Smooth muscle cell (in vitro differentiated cells): ENCODE measurements around the gene AOC1. TPM values are rescaled to one million over a fixed set of nuclear protein-coding genes. Genes with fewer than 3 reads are reported as not detected.

Source experiments
- DNase-seq: peaks from one replicate; lab custom pipeline; 2025; ENCODE audit not compliant: unreplicated experiment; lab: John Stamatoyannopoulos, UW
- H2AFZ ChIP-seq: fragments of 200-600 bp; sonication (generic); 2 replicates; pipeline ENCODE4 v1.6.0; 2016; ENCODE audit warnings: antibody characterized with exemption, low read depth, mild to moderate bottlenecking
- H3F3A ChIP-seq: fragments of 200-600 bp; sonication (generic); 2 replicates; pipeline ENCODE4 v1.6.0; 2017; ENCODE audit warnings: antibody characterized with exemption, low read depth
- H3K27ac ChIP-seq: fragments of 200-600 bp; sonication (generic); 2 replicates; pipeline ENCODE4 v1.5.1; 2016; ENCODE audit warnings: low read depth, mild to moderate bottlenecking
- H3K27me3 ChIP-seq: fragments of 200-600 bp; sonication (generic); 2 replicates; pipeline ENCODE4 v1.6.1; 2016; ENCODE audit warnings: low read depth, mild to moderate bottlenecking
- H3K36me3 ChIP-seq: fragments of 200-600 bp; sonication (generic); 2 replicates; pipeline ENCODE4 v1.5.1; 2016; ENCODE audit warnings: low read depth
- H3K4me1 ChIP-seq: fragments of 200-600 bp; sonication (generic); 2 replicates; pipeline ENCODE4 v1.5.1; 2016; ENCODE audit warnings: low read depth
- H3K4me2 ChIP-seq: fragments of 200-600 bp; sonication (generic); 2 replicates; pipeline ENCODE4 v1.6.0; 2016; ENCODE audit warnings: mild to moderate bottlenecking
- H3K4me3 ChIP-seq: fragments of 200-600 bp; sonication (generic); 2 replicates; pipeline ENCODE4 v1.5.1; 2016; ENCODE audit warnings: mild to moderate bottlenecking
- H3K79me2 ChIP-seq: fragments of 200-600 bp; sonication (generic); 2 replicates; pipeline ENCODE4 v1.6.0; 2016; ENCODE audit warnings: low read depth, mild to moderate bottlenecking
- H3K9ac ChIP-seq: fragments of 200-600 bp; sonication (generic); 2 replicates; pipeline ENCODE4 v1.6.0; 2016; ENCODE audit warnings: low read depth
- H3K9me3 ChIP-seq: fragments of 200-600 bp; sonication (generic); replicated peaks from 2 replicates; pipeline ENCODE4 v1.5.1; 2016; ENCODE audit warnings: low read depth
- H4K20me1 ChIP-seq: fragments of 200-600 bp; sonication (generic); 2 replicates; pipeline ENCODE4 v1.6.0; 2016; ENCODE audit warnings: low read depth
- WGBS: methylation state at CpG from one replicate; pipeline ENCODE4 v1.1.7; 2016; ENCODE audit warnings: low lambda C conversion rate; 5-methylcytosine and 5-hydroxymethylcytosine counted together
- polyA plus RNA-seq: library from polyadenylated mRNA; unstranded; fragments of >200 nt; fragmentation: Nextera tagmentation; extraction: Ambion mirVana; gene quantifications from 2 replicates; pipeline ENCODE4 v1.2.1, GENCODE V29; 2016
- total RNA-seq: library from RNA; depleted of rRNA; stranded (reverse); fragments of >200 nt; gene quantifications from 2 replicates; pipeline ENCODE4 v1.2.3, GENCODE V29; 2014
- TF ChIP-seq, protein P1 (sequence below): fragments of 200-600 bp; sonication (generic); IDR thresholded peaks from 2 replicates; pipeline ENCODE4 v1.5.1; 2017; ENCODE audit warnings: borderline replicate concordance, mild to moderate bottlenecking, antibody characterized with exemption; ENCODE audit not compliant: insufficient read depth, poor library complexity, severe bottlenecking

Gene AOC1
- total and polyA plus RNA-seq, 2 experiments from 2014 or later: not detected

GRCh38 chr7:150860291-150860977 is 8.1 kb downstream of the AOC1 start:
- Histone ChIP-seq H3F3A (no peaks in the 10 kb centered on the region), H3K4me1 (no peaks in the 10 kb centered on the region), H3K9me3 (no peaks in the 10 kb centered on the region), H3K27me3 (no peaks in the 10 kb centered on the region), H3K36me3 (no peaks in the 10 kb centered on the region), H3K4me3 (no peak overlapping the region), H2AFZ (no peak overlapping the region), H3K9ac (no peak overlapping the region), H3K79me2 (no peaks in the 10 kb centered on the region), H4K20me1 (no peaks in the 10 kb centered on the region), H3K27ac (no peak overlapping the region), H3K4me2 (no peak overlapping the region)
- WGBS: 79% methylated on average over 14 of the region's 14 CpGs
- TF ChIP-seq, protein P1, sequence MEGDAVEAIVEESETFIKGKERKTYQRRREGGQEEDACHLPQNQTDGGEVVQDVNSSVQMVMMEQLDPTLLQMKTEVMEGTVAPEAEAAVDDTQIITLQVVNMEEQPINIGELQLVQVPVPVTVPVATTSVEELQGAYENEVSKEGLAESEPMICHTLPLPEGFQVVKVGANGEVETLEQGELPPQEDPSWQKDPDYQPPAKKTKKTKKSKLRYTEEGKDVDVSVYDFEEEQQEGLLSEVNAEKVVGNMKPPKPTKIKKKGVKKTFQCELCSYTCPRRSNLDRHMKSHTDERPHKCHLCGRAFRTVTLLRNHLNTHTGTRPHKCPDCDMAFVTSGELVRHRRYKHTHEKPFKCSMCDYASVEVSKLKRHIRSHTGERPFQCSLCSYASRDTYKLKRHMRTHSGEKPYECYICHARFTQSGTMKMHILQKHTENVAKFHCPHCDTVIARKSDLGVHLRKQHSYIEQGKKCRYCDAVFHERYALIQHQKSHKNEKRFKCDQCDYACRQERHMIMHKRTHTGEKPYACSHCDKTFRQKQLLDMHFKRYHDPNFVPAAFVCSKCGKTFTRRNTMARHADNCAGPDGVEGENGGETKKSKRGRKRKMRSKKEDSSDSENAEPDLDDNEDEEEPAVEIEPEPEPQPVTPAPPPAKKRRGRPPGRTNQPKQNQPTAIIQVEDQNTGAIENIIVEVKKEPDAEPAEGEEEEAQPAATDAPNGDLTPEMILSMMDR: no peak
- no peak for DNase-seq

- TF ChIP-seq, protein P1: no peak
- H3K27me3 ChIP-seq: no peaks in the 10 kb centered on the region
- no peak overlapping the region for H3K27ac ChIP-seq
- no peak overlapping the region for H2AFZ ChIP-seq
- no peaks in the 10 kb centered on the region for H3K4me1 ChIP-seq
- DNase-seq: no peak
- H3K9ac ChIP-seq: no peak overlapping the region
- no peak overlapping the region for H3K4me2 ChIP-seq
- WGBS: 83% methylated on average over 9 of the region's 9 CpGs
- no peaks in the 10 kb centered on the region for H3K36me3 ChIP-seq
- H3K4me3 ChIP-seq: no peak overlapping the region
- no peaks in the 10 kb centered on the region for H3K79me2 ChIP-seq
- no peaks in the 10 kb centered on the region for H3F3A ChIP-seq
- H3K9me3 ChIP-seq: no peaks in the 10 kb centered on the region
- no peaks in the 10 kb centered on the region for H4K20me1 ChIP-seq
These were observed 8.6 kb downstream of the AOC1 start for GRCh38 chr7:150860978-150861295.

GRCh38 chr7:150862356-150862755 is 10.0 kb downstream of the AOC1 start:
- H3K9me3 ChIP-seq: no peaks in the 10 kb centered on the region
- no peaks in the 10 kb centered on the region for H4K20me1 ChIP-seq
- 82% methylated on average over 6 of the region's 6 CpGs for WGBS
- no peaks in the 10 kb centered on the region for H3K36me3 ChIP-seq
- no peak for DNase-seq
- H3K27ac ChIP-seq: no peak overlapping the region
- H3K4me3 ChIP-seq: no peak overlapping the region
- no peaks in the 10 kb centered on the region for H3K79me2 ChIP-seq
- no peaks in the 10 kb centered on the region for H3F3A ChIP-seq
- H3K4me2 ChIP-seq: no peak overlapping the region
- no peak overlapping the region for H3K9ac ChIP-seq
- TF ChIP-seq, protein P1: no peak
- H3K27me3 ChIP-seq: no peaks in the 10 kb centered on the region
- H3K4me1 ChIP-seq: no peaks in the 10 kb centered on the region
- H2AFZ ChIP-seq: no peak overlapping the region

- Histone ChIP-seq H3K27me3 (no peaks in the 10 kb centered on the region), H4K20me1 (no peaks in the 10 kb centered on the region)
- 80% methylated on average over 6 of the region's 6 CpGs for WGBS
These were observed 11.6 kb downstream of the AOC1 start for GRCh38 chr7:150863946-150864345.

More at GRCh38 chr7:150863946-150864345, 11.6 kb downstream of the AOC1 start:
- H3K9me3 ChIP-seq: no peaks in the 10 kb centered on the region
- no peak overlapping the region for H3K4me3 ChIP-seq
- no peak overlapping the region for H3K9ac ChIP-seq
- no peaks in the 10 kb centered on the region for H3F3A ChIP-seq
- no peak overlapping the region for H2AFZ ChIP-seq
- DNase-seq: no peak
- H3K27ac ChIP-seq: no peak overlapping the region
- no peaks in the 10 kb centered on the region for H3K36me3 ChIP-seq
- H3K79me2 ChIP-seq: no peaks in the 10 kb centered on the region
- no peak overlapping the region for H3K4me2 ChIP-seq
- TF ChIP-seq, protein P1: no peak
- H3K4me1 ChIP-seq: no peaks in the 10 kb centered on the region
